IPS-NIHi7 (cell line): ENCODE results near the gene NUP62CL.
"Not testable (repeated sequence)": the region's sequence is repeated elsewhere in the genome, so short reads cannot be mapped to it uniquely, and the experiment has no call there.

ENCODE experiments used
- DNase-seq: peaks from one replicate; pipeline ENCODE4 v3.0.0; 2012; ENCODE audit warnings: mixed read lengths; ENCODE audit errors: extremely low spot score

The NUP62CL gene

GRCh38 chrX:107205770-107206696 lies at the start of gene NUP62CL, which contains the start of gene DNAAF6:
TSS of gene NUP62CL (minus strand) at chrX:107206433. CDS start at chrX:107175146, 31,287 bp downstream.
TSS of gene DNAAF6 (plus strand) at chrX:107206611. CDS start at chrX:107212876, 6,265 bp downstream.
- peak; percentile 83 for DNase-seq

GRCh38 chrX:107228486-107228819 lies 22.2 kb upstream of the NUP62CL start:
- no peak for DNase-seq

- no peak for DNase-seq
Observed at GRCh38 chrX:107227780-107228485, 21.7 kb upstream of the NUP62CL start.

GRCh38 chrX:107226757-107227156 lies 20.5 kb upstream of the NUP62CL start:
- no peak for DNase-seq

GRCh38 chrX:107213477-107213876 lies 7.2 kb upstream of the NUP62CL start:
- no peak for DNase-seq

GRCh38 chrX:107207943-107208342 lies 1.7 kb upstream of the NUP62CL start:
- no peak for DNase-seq

GRCh38 chrX:107207089-107207488 lies 856 bp upstream of the NUP62CL start:
- DNase-seq = no peak

- DNase-seq = no peak
Observed at GRCh38 chrX:107206697-107207065, 448 bp upstream of the NUP62CL start.

GRCh38 chrX:107204068-107204605 lies 2.1 kb downstream of the NUP62CL start:
- DNase-seq = no peak

GRCh38 chrX:107199491-107199890 lies 6.7 kb downstream of the NUP62CL start:
- DNase-seq = no peak

GRCh38 chrX:107198074-107198473 lies 8.2 kb downstream of the NUP62CL start:
- not testable (repeated sequence) for DNase-seq

GRCh38 chrX:107197319-107197718 lies 8.9 kb downstream of the NUP62CL start:
- DNase-seq = no peak

- no peak for DNase-seq
Observed at GRCh38 chrX:107171369-107172102, 34.7 kb downstream of the NUP62CL start.

- DNase-seq = no peak
Observed at GRCh38 chrX:107168712-107169111, 37.5 kb downstream of the NUP62CL start.

GRCh38 chrX:107168257-107168656 lies 38.0 kb downstream of the NUP62CL start:
- DNase-seq = no peak

- no peak for DNase-seq
Observed at GRCh38 chrX:107167163-107167921, 38.9 kb downstream of the NUP62CL start.

GRCh38 chrX:107157618-107158017 lies 48.6 kb downstream of the NUP62CL start:
- not testable (repeated sequence) for DNase-seq

GRCh38 chrX:107155621-107156430 lies 50.4 kb downstream of the NUP62CL start:
- DNase-seq = not testable (repeated sequence)

- peak; percentile 25 for DNase-seq
Observed at GRCh38 chrX:107154787-107155620, 51.2 kb downstream of the NUP62CL start.
